ENCODE results near the gene ASB12.

Gene ASB12

GRCh38 chrX:64206556-64207162 is 23.7 kb downstream of the ASB12 start:
- H3K4me3 ChIP-seq (ENCODE audit: low read depth, low read length) = peak overlapping the region; percentile 76
- peak overlapping the region; percentile 80 for H2AFZ ChIP-seq
- peak overlapping the region; percentile 73 for H3K4me2 ChIP-seq (ENCODE audit: low read length)
- H3K9ac ChIP-seq = peak overlapping the region; percentile 28
- H3K9me3 ChIP-seq (ENCODE audit: control insufficient read depth, low read length) = no peaks in the 10 kb centered on the region
- no peaks in the 10 kb centered on the region for H3K36me3 ChIP-seq (ENCODE audit: control insufficient read depth, insufficient read depth, low read length)
- H3K27me3 ChIP-seq (ENCODE audit: control insufficient read depth, insufficient read depth, low read length) = no peaks in the 10 kb centered on the region
- H3K79me2 ChIP-seq = no peaks in the 10 kb centered on the region
- peaks cover 3% of the 10 kb centered on the region for H3K4me1 ChIP-seq
- TF ChIP-seq CTCF (IDR thresholded peaks at IDR 0.05) = no peak
- H3K27ac ChIP-seq = peak overlapping the region; percentile 98

- Histone ChIP-seq H3K4me2 (ENCODE audit: low read length) (peak overlapping the region; percentile 73), H3K27ac (peak overlapping the region; percentile 98)
Observed at GRCh38 chrX:64205735-64206501, 24.5 kb downstream of the ASB12 start.

GRCh38 chrX:64205441-64205734 is 25.0 kb downstream of the ASB12 start, which contains the start of gene AMER1:
TSS of gene AMER1 (minus strand) at chrX:64205708. CDS start at chrX:64193286, 12,422 bp downstream.
- TF ChIP-seq CTCF (IDR thresholded peaks at IDR 0.05) = no peak
- Histone ChIP-seq H3K4me2 (ENCODE audit: low read length) (peak within 1 kb of the TSS; percentile 81), H3K9me3 (ENCODE audit: control insufficient read depth, low read length) (no peaks in the 10 kb centered on the region), H3K4me1 (peaks cover 3% of the 10 kb centered on the region), H3K79me2 (no peaks in the 10 kb centered on the region), H3K9ac (peak within 1 kb of the TSS; percentile 28), H3K27me3 (ENCODE audit: control insufficient read depth, insufficient read depth, low read length) (no peaks in the 10 kb centered on the region), H3K36me3 (ENCODE audit: control insufficient read depth, insufficient read depth, low read length) (no peaks in the 10 kb centered on the region), H3K27ac (peak within 1 kb of the TSS; percentile 98), H3K4me3 (ENCODE audit: low read depth, low read length) (peak within 1 kb of the TSS; percentile 76), H2AFZ (peak within 1 kb of the TSS; percentile 80)

More at GRCh38 chrX:64205735-64206501, 24.5 kb downstream of the ASB12 start:
- H3K4me1 ChIP-seq = peaks cover 3% of the 10 kb centered on the region
- H3K9me3 ChIP-seq (ENCODE audit: control insufficient read depth, low read length) = no peaks in the 10 kb centered on the region
- peak overlapping the region; percentile 80 for H2AFZ ChIP-seq
- no peaks in the 10 kb centered on the region for H3K27me3 ChIP-seq (ENCODE audit: control insufficient read depth, insufficient read depth, low read length)
- H3K9ac ChIP-seq = peak overlapping the region; percentile 28
- no peaks in the 10 kb centered on the region for H3K36me3 ChIP-seq (ENCODE audit: control insufficient read depth, insufficient read depth, low read length)
- peak overlapping the region; percentile 76 for H3K4me3 ChIP-seq (ENCODE audit: low read depth, low read length)
- no peaks in the 10 kb centered on the region for H3K79me2 ChIP-seq
- peak; percentile 29 for TF ChIP-seq CTCF (IDR thresholded peaks at IDR 0.05)

- no peaks in the 10 kb centered on the region for H3K79me2 ChIP-seq
- TF ChIP-seq CTCF (IDR thresholded peaks at IDR 0.05) = no peak
- peak overlapping the region; percentile 80 for H2AFZ ChIP-seq
- H3K4me3 ChIP-seq (ENCODE audit: low read depth, low read length) = peak overlapping the region; percentile 76
- H3K27ac ChIP-seq = peak overlapping the region; percentile 98
- H3K36me3 ChIP-seq (ENCODE audit: control insufficient read depth, insufficient read depth, low read length) = no peaks in the 10 kb centered on the region
- peak overlapping the region; percentile 81 for H3K4me2 ChIP-seq (ENCODE audit: low read length)
- H3K4me1 ChIP-seq = peaks cover 3% of the 10 kb centered on the region
- no peak overlapping the region for H3K9ac ChIP-seq
- H3K27me3 ChIP-seq (ENCODE audit: control insufficient read depth, insufficient read depth, low read length) = no peaks in the 10 kb centered on the region
- H3K9me3 ChIP-seq (ENCODE audit: control insufficient read depth, low read length) = no peaks in the 10 kb centered on the region
Observed at GRCh38 chrX:64204701-64205440, 25.5 kb downstream of the ASB12 start.
